Neural cell (in vitro differentiated cells): ENCODE results near the gene SCN7A. TPM values are rescaled to one million over a fixed set of nuclear protein-coding genes. Genes with fewer than 3 reads are reported as not detected.

ENCODE experiments used
- H2AFZ ChIP-seq: fragments of 200-600, 300-800 bp; sonication (generic), shearing (Covaris generic); 2 replicates; pipeline ENCODE4 v1.6.0; 2014; ENCODE audit warnings: low read depth, mild to moderate bottlenecking, antibody characterized with exemption, low read length, moderate library complexity
- H3F3A ChIP-seq: fragments of 200-600 bp; shearing (Covaris generic); 2 replicates; pipeline ENCODE4 v1.6.1; 2016; ENCODE audit warnings: mild to moderate bottlenecking, moderate library complexity, mixed read lengths, antibody characterized with exemption, low read length; ENCODE audit not compliant: insufficient read depth, poor library complexity, severe bottlenecking
- H3K27ac ChIP-seq: fragments of 200-600, 300-800 bp; sonication (generic), shearing (Covaris generic); 2 replicates; pipeline ENCODE4 v1.5.1; 2014; ENCODE audit warnings: mild to moderate bottlenecking, low read length, moderate library complexity
- H3K27me3 ChIP-seq: fragments of 300-800, 200-600 bp; sonication (generic), shearing (Covaris generic); 2 replicates; pipeline ENCODE4 v1.6.0; 2014; ENCODE audit warnings: mild to moderate bottlenecking, low read depth, low read length, moderate library complexity; ENCODE audit not compliant: insufficient read depth
- H3K36me3 ChIP-seq: fragments of 300-800, 200-600 bp; sonication (generic), shearing (Covaris generic); 2 replicates; pipeline ENCODE4 v1.5.1; 2014; ENCODE audit warnings: mild to moderate bottlenecking, antibody characterized with exemption, low read length, moderate library complexity; ENCODE audit not compliant: insufficient read depth
- H3K4me2 ChIP-seq: fragments of 300-800, 200-600 bp; sonication (generic), shearing (Covaris generic); 2 replicates; pipeline ENCODE4 v1.6.0; 2014; ENCODE audit warnings: mild to moderate bottlenecking, low read length
- H3K4me3 ChIP-seq: fragments of 300-800, 200-600 bp; sonication (generic), shearing (Covaris generic); 2 replicates; pipeline ENCODE4 v1.5.1; 2014; ENCODE audit warnings: mild to moderate bottlenecking, low read length, moderate library complexity
- H3K79me2 ChIP-seq: fragments of 200-600 bp; shearing (Covaris generic); replicated peaks from 2 replicates; pipeline ENCODE4 v1.6.0; 2014; ENCODE audit warnings: mild to moderate bottlenecking, low read length, moderate library complexity; ENCODE audit not compliant: insufficient read depth
- H3K9ac ChIP-seq: fragments of 300-800, 200-600 bp; sonication (generic), shearing (Covaris generic); 2 replicates; pipeline ENCODE4 v1.6.1; 2016; ENCODE audit warnings: mild to moderate bottlenecking, low read length, mixed read lengths
- H3K9me2 ChIP-seq: fragments of 200-600 bp; shearing (Covaris generic); 2 replicates; pipeline ENCODE4 v1.6.1; 2016; ENCODE audit warnings: mild to moderate bottlenecking, low read length, mixed read lengths; ENCODE audit not compliant: insufficient read depth
- H3K9me3 ChIP-seq: fragments of 200-600, 300-800 bp; sonication (generic), shearing (Covaris generic); 2 replicates; pipeline ENCODE4 v1.6.1; 2016; ENCODE audit warnings: mild to moderate bottlenecking, mixed run types, low read length, moderate library complexity, mixed read lengths
- H4K20me1 ChIP-seq: fragments of 200-600 bp; shearing (Covaris generic); 2 replicates; pipeline ENCODE4 v1.6.1; 2016; ENCODE audit warnings: mild to moderate bottlenecking, mixed run types; ENCODE audit not compliant: insufficient read depth
- CTCF ChIP-seq: fragments of 450-650 bp; IDR thresholded peaks from 2 replicates; pipeline ENCODE4 v1.5.1; 2014; ENCODE audit warnings: antibody characterized with exemption, mild to moderate bottlenecking, moderate library complexity; ENCODE audit not compliant: poor library complexity, severe bottlenecking
- EP300 ChIP-seq: fragments of 450-650 bp; conservative IDR thresholded peaks from 2 replicates; pipeline ENCODE4 v1.6.1; 2014; ENCODE audit warnings: antibody characterized with exemption, mild to moderate bottlenecking, moderate library complexity; ENCODE audit not compliant: poor library complexity, severe bottlenecking
- EZH2 ChIP-seq: fragments of 200-600, 300-800 bp; shearing (Covaris generic), sonication (generic); IDR thresholded peaks from 2 replicates; pipeline ENCODE4 v1.6.1; 2014; ENCODE audit warnings: antibody characterized with exemption, low read length, borderline replicate concordance, mild to moderate bottlenecking; ENCODE audit not compliant: insufficient read depth, poor library complexity, severe bottlenecking
- MXI1 ChIP-seq: fragments of 450-650 bp; conservative IDR thresholded peaks from 2 replicates; pipeline ENCODE4 v1.6.1; 2014; ENCODE audit warnings: antibody characterized with exemption, mild to moderate bottlenecking; ENCODE audit not compliant: poor library complexity, severe bottlenecking
- POLR2AphosphoS5 ChIP-seq: IDR thresholded peaks from 2 replicates; pipeline ENCODE4 v1.6.1; 2012
- RAD21 ChIP-seq: fragments of 450-650 bp; conservative IDR thresholded peaks from 2 replicates; pipeline ENCODE4 v1.6.1; 2014; ENCODE audit warnings: antibody characterized with exemption, mild to moderate bottlenecking, moderate library complexity
- REST ChIP-seq: IDR thresholded peaks from 2 replicates; pipeline ENCODE4 v1.6.1; 2012; ENCODE audit warnings: borderline replicate concordance
- SMC3 ChIP-seq: fragments of 450-650 bp; conservative IDR thresholded peaks from 2 replicates; pipeline ENCODE4 v1.6.1; 2014; ENCODE audit warnings: antibody characterized with exemption, mild to moderate bottlenecking, moderate library complexity; ENCODE audit not compliant: poor library complexity
- TAF1 ChIP-seq: IDR thresholded peaks from 2 replicates; pipeline ENCODE4 v1.6.1; 2012; ENCODE audit warnings: low read depth
- polyA plus RNA-seq: library from polyadenylated mRNA; depleted of rRNA; stranded (reverse); fragments of >200 nt; gene quantifications from 2 replicates; pipeline ENCODE4 v1.2.3, GENCODE V29; 2014

The SCN7A gene
- polyA plus RNA-seq, 1 donor from 2014 or later: 0.09 TPM

- no peaks in the 10 kb centered on the region for H3K27me3 ChIP-seq
- H3K4me3 ChIP-seq: no peak overlapping the region
- H3K4me2 ChIP-seq: no peak overlapping the region
- no peak overlapping the region for H2AFZ ChIP-seq
- no peaks in the 10 kb centered on the region for H3K79me2 ChIP-seq
- H3K27ac ChIP-seq: no peak overlapping the region
- H3K36me3 ChIP-seq: no peaks in the 10 kb centered on the region
- H3K9me2 ChIP-seq: no peaks in the 10 kb centered on the region
- TF ChIP-seq EP300 (no peak), EZH2 (no peak), POLR2AphosphoS5 (no peak), SMC3 (no peak), RAD21 (no peak), MXI1 (no peak), TAF1 (no peak), REST (no peak), CTCF (no peak)
- no peaks in the 10 kb centered on the region for H3F3A ChIP-seq
- H3K9ac ChIP-seq: no peak overlapping the region
- no peaks in the 10 kb centered on the region for H3K9me3 ChIP-seq
- no peaks in the 10 kb centered on the region for H4K20me1 ChIP-seq
Observed at GRCh38 chr2:166520604-166521003, 26.6 kb upstream of the SCN7A start.

- H3K36me3 ChIP-seq: no peaks in the 10 kb centered on the region
- no peak overlapping the region for H3K27ac ChIP-seq
- H3K9ac ChIP-seq: no peak overlapping the region
- H4K20me1 ChIP-seq: no peaks in the 10 kb centered on the region
- H3K9me3 ChIP-seq: no peaks in the 10 kb centered on the region
- H3K4me3 ChIP-seq: no peak overlapping the region
- no peak overlapping the region for H2AFZ ChIP-seq
- no peak for TF ChIP-seq SMC3
- no peak for TF ChIP-seq EZH2
- TF ChIP-seq POLR2AphosphoS5: no peak
- no peak for TF ChIP-seq RAD21
- no peak for TF ChIP-seq CTCF
- TF ChIP-seq TAF1: no peak
- TF ChIP-seq MXI1: no peak
- TF ChIP-seq EP300: no peak
- H3K9me2 ChIP-seq: no peaks in the 10 kb centered on the region
- no peaks in the 10 kb centered on the region for H3F3A ChIP-seq
- H3K4me2 ChIP-seq: no peak overlapping the region
- no peaks in the 10 kb centered on the region for H3K79me2 ChIP-seq
- H3K27me3 ChIP-seq: no peaks in the 10 kb centered on the region
Observed at GRCh38 chr2:166519391-166519962, 25.4 kb upstream of the SCN7A start.
